Measurements from ENCODE around the gene TBX2.
"Not testable (repeated sequence)": the region's sequence is repeated elsewhere in the genome, so short reads cannot be mapped to it uniquely, and the experiment has no call there.

TBX2 gene

GRCh38 chr17:61413661-61414126, 14.1 kb downstream of the TBX2 start:
- DNase-seq (ENCODE audit: low read depth in 2 of 2): no peak

GRCh38 chr17:61414141-61414935, 14.7 kb downstream of the TBX2 start:
- no peak for DNase-seq (ENCODE audit: low read depth in 2 of 2)

GRCh38 chr17:61414936-61415251, 15.3 kb downstream of the TBX2 start:
- no peak for DNase-seq (ENCODE audit: low read depth in 2 of 2)

- DNase-seq (ENCODE audit: low read depth in 2 of 2): no peak
Observed at GRCh38 chr17:61415374-61416210, 15.9 kb downstream of the TBX2 start.

- DNase-seq (ENCODE audit: low read depth in 2 of 2): no peak
Observed at GRCh38 chr17:61416211-61416539, 16.5 kb downstream of the TBX2 start.

- DNase-seq (ENCODE audit: low read depth in 2 of 2): peak in 1 of 2 donors; percentile 32
Observed at GRCh38 chr17:61416540-61417363, 17.1 kb downstream of the TBX2 start.

GRCh38 chr17:61418449-61418848, 18.8 kb downstream of the TBX2 start:
- DNase-seq (ENCODE audit: low read depth in 2 of 2): no peak

GRCh38 chr17:61419496-61420046, 19.9 kb downstream of the TBX2 start:
- no peak for DNase-seq (ENCODE audit: low read depth in 2 of 2)

- DNase-seq (ENCODE audit: low read depth in 2 of 2): no peak
Observed at GRCh38 chr17:61420052-61420451, 20.4 kb downstream of the TBX2 start.

- no peak for DNase-seq (ENCODE audit: low read depth in 2 of 2)
Observed at GRCh38 chr17:61420745-61421398, 21.2 kb downstream of the TBX2 start.

- DNase-seq (ENCODE audit: low read depth in 2 of 2): no peak
Observed at GRCh38 chr17:61421460-61421859, 21.8 kb downstream of the TBX2 start.

- no peak for DNase-seq (ENCODE audit: low read depth in 2 of 2)
Observed at GRCh38 chr17:61422116-61422799, 22.6 kb downstream of the TBX2 start.

- DNase-seq (ENCODE audit: low read depth in 2 of 2): no peak
Observed at GRCh38 chr17:61422869-61423268, 23.2 kb downstream of the TBX2 start.

GRCh38 chr17:61423967-61424649, 24.5 kb downstream of the TBX2 start:
- DNase-seq (ENCODE audit: low read depth in 2 of 2): no peak

GRCh38 chr17:61425682-61426481, 26.2 kb downstream of the TBX2 start:
- DNase-seq (ENCODE audit: low read depth in 2 of 2): no peak

GRCh38 chr17:61426482-61427304, 27.1 kb downstream of the TBX2 start:
- no peak for DNase-seq (ENCODE audit: low read depth in 2 of 2)

- DNase-seq (ENCODE audit: low read depth in 2 of 2): no peak
Observed at GRCh38 chr17:61427567-61427966, 27.9 kb downstream of the TBX2 start.

- no peak for DNase-seq (ENCODE audit: low read depth in 2 of 2)
Observed at GRCh38 chr17:61429274-61429673, 29.6 kb downstream of the TBX2 start.

- not testable (repeated sequence) for DNase-seq (ENCODE audit: low read depth in 2 of 2)
Observed at GRCh38 chr17:61429831-61430230, 30.2 kb downstream of the TBX2 start.
